ENCODE data around the gene RTN4.

The RTN4 gene

GRCh38 chr2:54969295-54969939 is 80.8 kb downstream of the RTN4 start:
- Mint-ChIP-seq H3K27ac (peak overlapping the region; percentile 39), H3K27me3 (no peaks in the 10 kb centered on the region), H3K9me3 (no peaks in the 10 kb centered on the region), H3K4me1 (ENCODE audit: low read depth) (peaks cover 5% of the 10 kb centered on the region), H3K36me3 (ENCODE audit: low read depth) (peaks cover 72% of the 10 kb centered on the region), H3K4me3 (no peak overlapping the region)
- intact Hi-C loops (cut with micrococcal nuclease): no loop called here

GRCh38 chr2:54968561-54969218 is 81.6 kb downstream of the RTN4 start:
- H3K36me3 Mint-ChIP-seq (ENCODE audit: low read depth): peaks cover 69% of the 10 kb centered on the region
- H3K4me1 Mint-ChIP-seq (ENCODE audit: low read depth): peaks cover 5% of the 10 kb centered on the region
- no peaks in the 10 kb centered on the region for H3K27me3 Mint-ChIP-seq
- H3K27ac Mint-ChIP-seq: peak overlapping the region; percentile 39
- intact Hi-C loops (cut with micrococcal nuclease): no loop called here
- no peak overlapping the region for H3K4me3 Mint-ChIP-seq
- H3K9me3 Mint-ChIP-seq: no peaks in the 10 kb centered on the region

DNA sequence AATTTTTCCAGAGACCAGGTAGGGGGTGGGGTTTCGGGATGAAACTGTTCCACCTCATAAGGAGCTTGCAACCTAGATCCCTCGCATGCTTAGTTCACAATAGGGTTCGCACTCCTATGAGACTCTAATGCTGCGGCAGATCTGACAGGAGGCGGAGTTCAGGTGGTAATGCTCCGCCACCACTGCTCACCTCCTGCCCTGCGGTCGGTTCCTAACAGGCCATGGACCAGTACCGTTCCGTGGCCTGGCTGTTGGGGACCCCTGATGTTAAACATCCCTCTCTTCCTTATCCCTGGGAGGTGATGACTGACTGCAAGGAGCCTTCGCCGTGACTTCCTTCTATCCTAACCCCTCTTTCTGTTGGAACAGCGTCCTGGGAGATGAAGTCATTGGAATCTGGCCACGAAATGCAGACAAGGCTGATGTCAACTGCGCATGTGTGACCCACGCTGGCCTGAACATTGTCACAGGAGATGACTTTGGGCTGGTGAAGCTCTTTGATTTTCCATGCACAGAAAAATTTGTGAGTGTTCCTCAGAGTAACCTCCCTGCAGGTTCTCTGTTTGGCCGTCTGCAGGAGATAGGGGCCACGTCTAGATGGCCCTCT is 82.4 kb downstream of the RTN4 start:
- Mint-ChIP-seq H3K27me3 (no peaks in the 10 kb centered on the region), H3K9me3 (no peaks in the 10 kb centered on the region), H3K4me3 (no peak overlapping the region), H3K36me3 (ENCODE audit: low read depth) (peaks cover 64% of the 10 kb centered on the region), H3K27ac (no peak overlapping the region), H3K4me1 (ENCODE audit: low read depth) (peaks cover 5% of the 10 kb centered on the region)
- intact Hi-C loops (cut with micrococcal nuclease): no loop called here

DNA sequence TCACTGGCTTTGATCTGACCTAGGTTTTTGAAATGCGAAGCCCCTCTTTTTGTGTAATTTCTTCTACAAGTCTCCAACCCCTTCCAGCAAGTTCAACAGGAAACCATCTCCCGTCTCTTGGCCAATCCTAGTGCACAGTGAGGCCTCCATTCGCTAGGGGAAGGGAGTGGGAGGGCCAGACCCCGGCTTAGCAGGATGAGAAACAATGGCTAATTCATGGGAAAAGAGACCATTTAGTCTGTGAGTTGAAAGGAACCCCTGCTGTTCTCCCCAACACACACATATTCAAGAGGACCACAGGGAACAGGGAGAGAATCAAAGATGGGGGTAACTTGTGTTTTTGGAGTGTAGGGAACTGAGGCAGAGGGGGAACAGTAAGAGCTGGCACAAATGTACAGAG is 83.0 kb downstream of the RTN4 start:
- H3K36me3 Mint-ChIP-seq (ENCODE audit: low read depth): peaks cover 58% of the 10 kb centered on the region
- H3K27ac Mint-ChIP-seq: no peak overlapping the region
- H3K9me3 Mint-ChIP-seq: no peaks in the 10 kb centered on the region
- peaks cover 5% of the 10 kb centered on the region for H3K4me1 Mint-ChIP-seq (ENCODE audit: low read depth)
- no peak overlapping the region for H3K4me3 Mint-ChIP-seq
- intact Hi-C loops (cut with micrococcal nuclease): no loop called here
- no peaks in the 10 kb centered on the region for H3K27me3 Mint-ChIP-seq

DNA sequence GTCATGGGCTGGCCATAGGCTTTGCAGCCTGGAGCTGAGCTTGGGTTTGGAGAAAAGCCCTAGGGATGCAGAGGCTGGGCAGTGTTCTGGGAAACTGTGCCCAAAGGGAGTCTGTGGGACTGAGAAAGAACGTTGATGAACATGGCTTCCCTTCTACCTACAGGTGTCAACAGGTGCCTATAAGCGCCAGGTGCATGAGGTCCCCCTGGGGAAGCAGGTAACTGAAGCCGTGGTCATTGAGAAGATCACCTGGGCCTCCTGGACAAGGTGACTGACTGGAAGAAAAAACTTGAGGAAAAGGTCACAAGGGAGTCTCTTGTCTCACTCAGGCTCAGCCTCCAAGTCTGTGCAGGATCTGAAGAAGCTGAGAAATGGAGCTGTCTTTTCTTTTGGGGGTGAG is 83.4 kb downstream of the RTN4 start:
- intact Hi-C loops (cut with micrococcal nuclease): no loop called here
- no peak overlapping the region for H3K4me3 Mint-ChIP-seq
- H3K36me3 Mint-ChIP-seq (ENCODE audit: low read depth): peaks cover 56% of the 10 kb centered on the region
- no peaks in the 10 kb centered on the region for H3K27me3 Mint-ChIP-seq
- H3K4me1 Mint-ChIP-seq (ENCODE audit: low read depth): peaks cover 5% of the 10 kb centered on the region
- no peaks in the 10 kb centered on the region for H3K9me3 Mint-ChIP-seq
- H3K27ac Mint-ChIP-seq: peak overlapping the region; percentile 16

DNA sequence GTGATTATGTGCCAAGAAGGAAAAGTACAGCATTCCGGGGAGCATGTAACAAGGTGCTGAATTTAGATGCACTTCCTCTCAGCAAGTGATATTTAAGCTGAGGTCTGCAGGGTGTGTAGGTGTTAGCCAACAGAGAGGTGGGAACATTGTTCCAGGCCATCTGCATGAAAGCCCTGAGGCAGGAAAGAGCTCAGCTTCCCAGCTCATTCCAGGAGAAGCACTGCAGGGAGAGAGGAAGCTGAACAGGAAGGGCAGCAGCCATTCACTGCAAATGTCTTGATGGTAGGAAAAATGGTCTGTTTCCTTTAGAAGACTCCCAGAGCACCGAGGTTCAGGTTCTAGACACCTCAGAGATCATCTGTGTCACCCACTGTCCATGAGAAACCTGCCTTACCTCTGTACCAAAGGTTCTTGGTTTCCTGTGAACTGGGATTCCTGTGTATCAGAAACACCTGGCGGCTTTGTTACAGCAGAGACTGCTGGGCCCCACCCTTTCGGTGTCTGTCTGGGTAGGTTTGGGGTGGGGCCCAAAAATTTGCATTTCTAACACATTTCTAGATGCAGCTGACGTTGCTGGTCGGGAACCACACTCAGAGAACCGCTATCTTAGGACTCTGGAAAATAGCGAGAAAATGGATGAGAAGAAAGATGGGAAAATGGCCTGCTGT is 84.0 kb downstream of the RTN4 start:
- peak overlapping the region; percentile 16 for H3K27ac Mint-ChIP-seq

DNA sequence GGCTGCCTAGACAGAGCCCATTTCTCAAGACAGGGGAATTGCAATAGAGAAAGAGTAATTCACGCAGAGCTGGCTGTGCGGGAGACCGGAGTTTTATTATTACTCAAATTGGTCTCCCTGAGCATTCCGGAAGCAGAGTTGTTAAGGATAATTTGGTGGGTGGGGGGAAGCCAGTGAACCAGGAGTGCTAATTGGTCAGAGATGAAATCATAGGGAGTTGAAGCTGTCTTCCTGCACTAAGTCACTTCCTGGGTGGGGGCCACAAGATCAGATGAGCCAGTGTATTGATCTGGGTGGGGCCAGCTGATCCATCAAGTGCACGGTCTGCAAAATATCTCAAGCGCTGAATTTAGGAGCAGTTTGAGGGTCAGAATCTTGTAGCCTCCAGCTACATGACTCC is 84.8 kb downstream of the RTN4 start:
- H3K36me3 Mint-ChIP-seq (ENCODE audit: low read depth): peaks cover 53% of the 10 kb centered on the region
- intact Hi-C loops (cut with micrococcal nuclease): no loop called here
- no peaks in the 10 kb centered on the region for H3K27me3 Mint-ChIP-seq
- peaks cover 5% of the 10 kb centered on the region for H3K4me1 Mint-ChIP-seq (ENCODE audit: low read depth)
- H3K27ac Mint-ChIP-seq: no peak overlapping the region
- no peak overlapping the region for H3K4me3 Mint-ChIP-seq
- H3K9me3 Mint-ChIP-seq: no peaks in the 10 kb centered on the region

More for the DNA sequence above, 84.0 kb downstream of the RTN4 start:
- H3K4me1 Mint-ChIP-seq (ENCODE audit: low read depth): peaks cover 5% of the 10 kb centered on the region
- intact Hi-C loops (cut with micrococcal nuclease): no loop called here
- peaks cover 55% of the 10 kb centered on the region for H3K36me3 Mint-ChIP-seq (ENCODE audit: low read depth)
- no peaks in the 10 kb centered on the region for H3K9me3 Mint-ChIP-seq
- H3K4me3 Mint-ChIP-seq: no peak overlapping the region
- no peaks in the 10 kb centered on the region for H3K27me3 Mint-ChIP-seq

DNA sequence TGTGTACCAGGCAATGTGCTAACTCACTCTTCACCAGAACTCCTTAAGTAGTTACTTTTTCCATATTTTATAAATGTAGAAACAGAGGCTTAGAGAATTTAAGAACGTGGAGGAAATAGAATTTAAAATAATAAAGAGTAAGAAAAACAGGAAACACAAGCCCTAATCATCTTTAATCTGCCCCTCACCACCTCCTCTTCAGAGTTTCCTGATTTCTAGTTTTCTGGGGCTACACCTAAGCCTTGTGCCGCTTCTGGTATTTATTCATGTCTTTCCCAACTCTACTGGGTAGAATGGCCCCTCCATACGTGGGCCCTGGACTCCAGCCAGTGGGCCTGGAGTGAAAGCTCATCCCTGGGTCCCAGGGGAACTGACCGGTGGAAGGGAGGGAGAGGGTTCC is 85.4 kb downstream of the RTN4 start:
- H3K9me3 Mint-ChIP-seq: no peaks in the 10 kb centered on the region
- H3K27ac Mint-ChIP-seq: no peak overlapping the region
- H3K27me3 Mint-ChIP-seq: no peaks in the 10 kb centered on the region
- peaks cover 47% of the 10 kb centered on the region for H3K36me3 Mint-ChIP-seq (ENCODE audit: low read depth)
- intact Hi-C loops (cut with micrococcal nuclease): no loop called here
- H3K4me1 Mint-ChIP-seq (ENCODE audit: low read depth): peaks cover 5% of the 10 kb centered on the region
- no peak overlapping the region for H3K4me3 Mint-ChIP-seq

DNA sequence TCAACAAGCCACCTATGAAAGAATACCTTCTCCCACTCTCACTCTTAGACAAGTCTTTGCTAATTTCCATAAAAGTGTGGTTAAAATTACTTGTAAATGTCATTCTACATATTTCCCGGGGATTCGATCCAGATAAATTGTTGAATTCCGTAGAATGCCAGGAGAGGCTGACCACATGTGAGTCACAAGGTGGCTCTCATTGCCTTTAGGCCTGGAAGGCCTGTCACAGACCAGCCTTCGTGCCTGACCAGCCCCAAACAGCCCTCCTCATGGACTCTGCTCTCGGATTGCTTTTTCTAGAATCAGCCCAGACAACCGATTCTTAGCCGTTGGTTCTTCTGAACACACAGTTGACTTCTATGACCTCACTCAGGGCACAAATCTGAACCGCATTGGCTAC is 86.0 kb downstream of the RTN4 start:
- no peak overlapping the region for H3K27ac Mint-ChIP-seq
- peaks cover 5% of the 10 kb centered on the region for H3K4me1 Mint-ChIP-seq (ENCODE audit: low read depth)
- no peak overlapping the region for H3K4me3 Mint-ChIP-seq
- intact Hi-C loops (cut with micrococcal nuclease): no loop called here
- peaks cover 41% of the 10 kb centered on the region for H3K36me3 Mint-ChIP-seq (ENCODE audit: low read depth)
- no peaks in the 10 kb centered on the region for H3K9me3 Mint-ChIP-seq
- no peaks in the 10 kb centered on the region for H3K27me3 Mint-ChIP-seq

- intact Hi-C loops (cut with micrococcal nuclease): no loop called here
- Mint-ChIP-seq H3K4me3 (no peak overlapping the region), H3K4me1 (ENCODE audit: low read depth) (peaks cover 12% of the 10 kb centered on the region), H3K36me3 (ENCODE audit: low read depth) (peaks cover 34% of the 10 kb centered on the region), H3K9me3 (no peaks in the 10 kb centered on the region), H3K27ac (no peak overlapping the region), H3K27me3 (no peaks in the 10 kb centered on the region)
These were observed 86.8 kb downstream of the RTN4 start for GRCh38 chr2:54963476-54963875.

- intact Hi-C loops (cut with micrococcal nuclease): no loop called here
- Mint-ChIP-seq H3K4me3 (no peak overlapping the region), H3K4me1 (ENCODE audit: low read depth) (peaks cover 14% of the 10 kb centered on the region), H3K36me3 (ENCODE audit: low read depth) (peaks cover 29% of the 10 kb centered on the region), H3K27ac (no peak overlapping the region), H3K27me3 (no peaks in the 10 kb centered on the region), H3K9me3 (no peaks in the 10 kb centered on the region)
These were observed 87.3 kb downstream of the RTN4 start for GRCh38 chr2:54962935-54963440.

DNA sequence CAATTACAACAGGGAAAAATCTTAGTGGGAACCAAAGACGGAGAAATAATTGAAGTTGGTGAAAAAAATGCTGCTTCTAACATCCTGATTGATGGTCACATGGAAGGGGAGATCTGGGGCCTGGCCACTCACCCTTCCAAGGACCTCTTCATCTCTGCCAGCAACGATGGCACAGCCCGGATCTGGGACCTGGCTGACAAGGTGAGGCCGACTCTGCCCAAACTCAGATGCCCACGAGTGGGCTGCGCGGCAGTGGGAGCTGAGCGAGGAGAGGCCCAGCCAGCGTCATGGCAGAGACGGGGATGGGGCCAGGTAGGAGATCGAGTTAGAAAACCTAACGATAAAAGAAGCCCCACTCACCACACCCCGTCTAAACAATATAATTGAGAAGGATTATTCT is 87.7 kb downstream of the RTN4 start:
- intact Hi-C loops (cut with micrococcal nuclease): no loop called here
- Mint-ChIP-seq H3K4me3 (no peak overlapping the region), H3K36me3 (ENCODE audit: low read depth) (peaks cover 24% of the 10 kb centered on the region), H3K27me3 (no peaks in the 10 kb centered on the region), H3K27ac (no peak overlapping the region), H3K9me3 (no peaks in the 10 kb centered on the region), H3K4me1 (ENCODE audit: low read depth) (peaks cover 14% of the 10 kb centered on the region)

- Mint-ChIP-seq H3K27me3 (no peaks in the 10 kb centered on the region), H3K27ac (no peak overlapping the region), H3K36me3 (ENCODE audit: low read depth) (peaks cover 11% of the 10 kb centered on the region), H3K4me1 (ENCODE audit: low read depth) (peaks cover 9% of the 10 kb centered on the region), H3K9me3 (no peaks in the 10 kb centered on the region), H3K4me3 (no peak overlapping the region)
- intact Hi-C loops (cut with micrococcal nuclease): no loop called here
These were observed 90.1 kb downstream of the RTN4 start for GRCh38 chr2:54960164-54960563.

- Mint-ChIP-seq H3K4me3 (no peak overlapping the region), H3K4me1 (ENCODE audit: low read depth) (peaks cover 9% of the 10 kb centered on the region), H3K36me3 (ENCODE audit: low read depth) (peaks cover 11% of the 10 kb centered on the region), H3K9me3 (no peaks in the 10 kb centered on the region), H3K27ac (no peak overlapping the region), H3K27me3 (no peaks in the 10 kb centered on the region)
- intact Hi-C loops (cut with micrococcal nuclease): no loop called here
These were observed 91.4 kb downstream of the RTN4 start for GRCh38 chr2:54958717-54959371.

Data from dendritic cell treated with granulocyte-macrophage colony-stimulating factor and Interleukin-4, amounts not matched to agents 40 ng/mL and 50 ng/mL, for 4 days (primary cell).